Activated T-helper 2 cell treated with anti-CD3 and anti-CD28 coated beads, Interferon-gamma antibody, Interleukin-2, Interleukin-4, amounts not matched to agents 10 μg/mL and 5 μg/mL and 100 μg/mL, durations not matched to agents 14 hours and 24 hours and 36 hours (primary cell): Measurements from ENCODE around the gene TRPM2. TPM values are rescaled to one million over a fixed set of nuclear protein-coding genes. Genes with fewer than 3 reads are reported as not detected.
"Not testable (repeated sequence)": the region's sequence is repeated elsewhere in the genome, so short reads cannot be mapped to it uniquely, and the experiment has no call there.

Source experiments
- DNase-seq: peaks from one replicate; pipeline ENCODE4 v3.0.0; 2021; ENCODE audit warnings: low spot score
- H3K27ac Mint-ChIP-seq: one replicate; pipeline ENCODE4 v1.8.0; 2021; ENCODE audit warnings: mixed read lengths
- H3K27me3 Mint-ChIP-seq: one replicate; pipeline ENCODE4 v1.8.0; 2021; ENCODE audit warnings: low read depth, mixed read lengths
- H3K36me3 Mint-ChIP-seq: one replicate; pipeline ENCODE4 v1.8.0; 2021; ENCODE audit warnings: low read depth, mixed read lengths
- H3K4me1 Mint-ChIP-seq: one replicate; pipeline ENCODE4 v1.8.0; 2021; ENCODE audit warnings: low read depth, mixed read lengths
- H3K4me3 Mint-ChIP-seq: one replicate; pipeline ENCODE4 v1.8.0; 2021; ENCODE audit warnings: low read depth, mild to moderate bottlenecking, moderate library complexity, mixed read lengths
- H3K9me3 Mint-ChIP-seq: one replicate; pipeline ENCODE4 v1.8.0; 2021; ENCODE audit warnings: mixed read lengths
- intact Hi-C: fragments of 100-400 bp; cut with micrococcal nuclease; formaldehyde crosslinking; loops from one replicate; pipeline ENCODE4 v1.15.1; 2023
- total RNA-seq: library from RNA; stranded (reverse); gene quantifications from 2 replicates; pipeline ENCODE4 v1.2.3, GENCODE V29; 2022

The TRPM2 gene
- total RNA-seq, 1 donor from 2014 or later: 7.3 TPM

DNA sequence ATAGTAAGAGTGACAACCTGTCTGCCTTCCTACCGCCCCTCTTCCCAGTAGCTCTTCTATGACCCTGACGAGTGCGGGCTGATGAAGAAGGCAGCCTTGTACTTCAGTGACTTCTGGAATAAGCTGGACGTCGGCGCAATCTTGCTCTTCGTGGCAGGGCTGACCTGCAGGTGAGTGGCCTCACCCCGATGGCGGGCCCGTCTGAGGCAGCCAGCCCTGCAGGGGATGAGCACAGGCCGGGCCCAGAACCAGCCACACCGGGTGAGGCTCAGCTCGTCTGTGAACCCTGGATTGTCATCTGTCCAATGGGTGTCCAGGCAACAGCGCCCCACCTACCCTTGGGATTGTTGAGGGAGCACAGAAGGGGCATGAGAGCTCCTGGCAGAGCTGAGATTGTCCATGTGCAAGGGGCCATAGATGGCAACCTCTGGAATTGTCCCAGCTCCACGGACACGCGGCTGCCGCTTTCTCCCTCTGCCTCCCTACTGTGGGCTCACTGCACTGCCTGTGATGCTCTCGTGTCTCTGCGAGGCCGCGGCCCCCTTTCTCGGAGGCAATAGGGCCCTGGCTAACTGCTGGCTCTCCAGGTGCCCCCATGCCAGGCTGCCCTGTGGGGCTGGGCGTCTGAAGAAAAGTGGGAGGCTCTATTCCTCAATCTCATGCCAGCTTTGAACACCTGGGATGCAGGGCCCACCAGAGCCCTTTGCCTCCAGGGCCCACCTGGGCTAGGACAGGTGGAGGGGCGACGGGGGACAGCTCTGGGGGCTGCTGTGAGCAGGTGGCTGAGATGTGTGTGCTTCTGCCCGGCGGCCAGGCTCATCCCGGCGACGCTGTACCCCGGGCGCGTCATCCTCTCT is 51.9 kb downstream of the TRPM2 start:
- Mint-ChIP-seq H3K27ac (no peak overlapping the region), H3K4me3 (no peak overlapping the region), H3K36me3 (peaks cover 32% of the 10 kb centered on the region), H3K9me3 (peaks cover 21% of the 10 kb centered on the region), H3K4me1 (no peaks in the 10 kb centered on the region), H3K27me3 (no peaks in the 10 kb centered on the region)
- intact Hi-C loops: no loop called here
- DNase-seq: no peak

DNA sequence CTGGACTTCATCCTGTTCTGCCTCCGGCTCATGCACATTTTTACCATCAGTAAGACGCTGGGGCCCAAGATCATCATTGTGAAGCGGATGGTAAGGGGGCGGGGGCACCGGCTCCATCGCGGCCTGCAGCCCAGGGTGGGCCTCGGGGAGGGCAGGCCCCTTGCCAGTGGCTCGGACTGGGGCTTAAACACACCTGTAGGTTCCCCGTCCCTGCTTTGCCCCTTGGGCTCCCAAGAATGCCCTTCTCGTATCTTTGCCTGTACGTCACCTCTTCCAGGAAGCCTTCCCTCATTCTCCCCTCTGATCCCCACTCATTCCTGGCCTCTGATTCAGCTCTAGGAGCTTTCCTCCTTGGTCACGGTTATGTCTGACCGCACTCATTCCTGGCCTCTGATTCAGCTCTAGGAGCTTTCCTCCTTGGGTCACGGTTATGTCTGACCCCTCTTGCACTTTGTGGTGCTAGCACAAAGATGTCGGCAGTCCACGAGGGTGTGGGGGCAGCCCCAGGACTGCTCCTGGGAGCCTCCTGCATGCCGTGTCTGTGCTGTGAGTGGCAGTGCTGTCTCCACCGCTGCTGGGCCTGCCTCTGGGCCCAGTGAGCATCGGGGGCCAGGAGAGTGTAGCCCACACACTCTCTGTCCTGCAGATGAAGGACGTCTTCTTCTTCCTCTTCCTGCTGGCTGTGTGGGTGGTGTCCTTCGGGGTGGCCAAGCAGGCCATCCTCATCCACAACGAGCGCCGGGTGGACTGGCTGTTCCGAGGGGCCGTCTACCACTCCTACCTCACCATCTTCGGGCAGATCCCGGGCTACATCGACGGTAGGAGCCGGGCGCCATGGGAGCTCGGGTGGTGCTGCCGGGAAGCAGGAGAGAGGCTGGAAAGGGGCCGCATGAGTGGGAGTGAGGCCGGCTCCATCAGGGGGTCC is 52.8 kb downstream of the TRPM2 start:
- Mint-ChIP-seq H3K9me3 (peaks cover 21% of the 10 kb centered on the region), H3K27me3 (no peaks in the 10 kb centered on the region), H3K36me3 (peaks cover 32% of the 10 kb centered on the region), H3K4me3 (no peak overlapping the region), H3K27ac (no peak overlapping the region), H3K4me1 (no peaks in the 10 kb centered on the region)
- no peak for DNase-seq
- intact Hi-C loops: no loop called here

DNA sequence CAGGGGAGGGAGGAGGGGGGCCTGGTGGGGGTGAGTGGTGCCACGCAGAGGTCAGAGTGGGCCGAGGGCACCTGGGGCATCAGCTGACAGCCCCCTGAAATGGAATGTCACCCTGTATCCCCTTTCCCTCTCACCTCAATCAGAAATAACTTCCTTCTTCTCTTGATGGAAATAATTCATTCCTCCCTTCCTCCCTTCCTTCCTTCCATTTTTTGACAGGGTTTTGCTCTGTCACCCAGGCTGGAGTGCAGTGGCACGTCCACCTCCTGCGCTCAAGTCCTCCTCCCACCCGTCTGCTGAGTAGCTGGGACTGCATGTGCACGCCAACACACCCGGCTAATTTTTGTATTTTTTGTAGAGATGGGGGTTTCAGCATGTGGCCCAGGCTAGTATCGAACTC is 53.5 kb downstream of the TRPM2 start:
- intact Hi-C loops: no loop called here
- peak overlapping the region; percentile 63 for H3K27ac Mint-ChIP-seq
- peaks cover 21% of the 10 kb centered on the region for H3K9me3 Mint-ChIP-seq
- H3K4me1 Mint-ChIP-seq: no peaks in the 10 kb centered on the region
- H3K4me3 Mint-ChIP-seq: no peak overlapping the region
- DNase-seq: no peak
- H3K36me3 Mint-ChIP-seq: peaks cover 32% of the 10 kb centered on the region
- no peaks in the 10 kb centered on the region for H3K27me3 Mint-ChIP-seq

DNA sequence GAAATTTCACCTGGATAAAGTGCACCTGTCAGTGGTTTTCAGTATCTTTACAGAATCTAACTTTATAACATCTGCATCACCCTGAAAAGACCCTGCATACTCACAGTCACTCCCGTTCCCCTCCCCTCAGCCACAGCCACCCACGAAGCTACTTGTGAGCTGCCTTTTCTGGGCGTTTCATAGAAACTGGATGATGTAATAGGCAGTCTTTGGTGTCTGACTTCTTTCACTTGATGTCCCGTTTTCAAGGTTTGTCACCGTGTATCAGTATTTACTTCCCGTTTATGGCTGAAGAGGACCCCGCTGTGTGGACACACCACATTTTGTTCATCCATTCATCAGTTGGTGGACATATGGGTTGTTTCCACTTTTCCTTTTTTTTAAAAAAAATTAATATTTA is 54.1 kb downstream of the TRPM2 start:
- Mint-ChIP-seq H3K27me3 (no peaks in the 10 kb centered on the region), H3K27ac (no peak overlapping the region), H3K4me3 (no peak overlapping the region), H3K36me3 (peaks cover 32% of the 10 kb centered on the region), H3K4me1 (no peaks in the 10 kb centered on the region), H3K9me3 (peaks cover 21% of the 10 kb centered on the region)
- intact Hi-C loops: no loop called here
- no peak for DNase-seq

DNA sequence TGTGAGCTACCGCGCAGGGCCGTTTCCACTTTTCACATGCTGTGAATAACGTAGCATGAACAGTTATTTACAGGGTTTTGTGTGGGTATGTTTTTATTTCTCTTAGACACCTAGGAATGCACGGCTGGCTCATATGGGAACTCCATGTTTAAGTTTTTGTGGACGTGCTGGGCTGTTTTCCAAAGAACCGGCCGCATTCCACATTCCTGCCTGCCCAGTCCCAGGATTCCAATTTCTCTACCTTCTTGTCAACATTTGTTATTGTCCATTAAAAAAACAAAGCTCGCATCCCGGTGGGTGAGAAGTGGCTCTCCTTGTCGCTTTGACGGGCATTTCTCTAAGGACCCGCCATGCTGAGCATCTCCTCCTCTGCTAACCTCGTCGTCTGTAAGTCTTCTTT is 54.8 kb downstream of the TRPM2 start:
- no peaks in the 10 kb centered on the region for H3K4me1 Mint-ChIP-seq
- intact Hi-C loops: no loop called here
- peaks cover 32% of the 10 kb centered on the region for H3K36me3 Mint-ChIP-seq
- H3K9me3 Mint-ChIP-seq: peaks cover 21% of the 10 kb centered on the region
- no peak for DNase-seq
- H3K27ac Mint-ChIP-seq: no peak overlapping the region
- no peak overlapping the region for H3K4me3 Mint-ChIP-seq
- H3K27me3 Mint-ChIP-seq: no peaks in the 10 kb centered on the region

DNA sequence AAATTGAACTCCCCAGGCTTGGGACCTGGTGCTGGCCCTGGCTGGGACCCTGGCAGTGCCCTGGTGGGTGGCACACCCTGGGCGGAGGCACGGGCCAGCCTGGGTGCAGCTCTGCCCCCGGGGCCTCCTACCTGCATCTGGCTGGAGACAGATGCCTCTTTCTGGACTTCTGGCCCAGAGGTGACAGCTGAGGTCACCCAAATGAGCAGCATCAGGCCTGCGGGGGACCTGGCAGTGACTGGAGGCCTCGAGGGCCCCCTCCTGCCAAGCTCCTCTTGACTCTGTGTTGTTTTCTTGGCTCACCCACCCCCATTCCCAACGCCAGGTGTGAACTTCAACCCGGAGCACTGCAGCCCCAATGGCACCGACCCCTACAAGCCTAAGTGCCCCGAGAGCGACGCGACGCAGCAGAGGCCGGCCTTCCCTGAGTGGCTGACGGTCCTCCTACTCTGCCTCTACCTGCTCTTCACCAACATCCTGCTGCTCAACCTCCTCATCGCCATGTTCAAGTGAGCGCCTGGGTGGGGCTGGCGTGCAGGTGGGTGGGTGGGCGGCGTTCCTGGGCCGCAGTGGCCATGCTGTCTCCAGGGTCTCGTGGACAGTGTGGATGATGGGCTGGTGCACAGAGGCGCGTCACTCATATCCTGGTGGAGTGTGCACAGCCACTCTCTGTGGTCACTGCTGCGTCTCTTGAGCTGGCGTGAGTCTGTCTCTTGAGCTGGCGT is 60.3 kb downstream of the TRPM2 start:
- H3K4me1 Mint-ChIP-seq: no peaks in the 10 kb centered on the region
- intact Hi-C loops: no loop called here
- DNase-seq: no peak
- peaks cover 23% of the 10 kb centered on the region for H3K36me3 Mint-ChIP-seq
- no peak overlapping the region for H3K4me3 Mint-ChIP-seq
- no peaks in the 10 kb centered on the region for H3K27me3 Mint-ChIP-seq
- H3K9me3 Mint-ChIP-seq: peaks cover 7% of the 10 kb centered on the region
- H3K27ac Mint-ChIP-seq: no peak overlapping the region

DNA sequence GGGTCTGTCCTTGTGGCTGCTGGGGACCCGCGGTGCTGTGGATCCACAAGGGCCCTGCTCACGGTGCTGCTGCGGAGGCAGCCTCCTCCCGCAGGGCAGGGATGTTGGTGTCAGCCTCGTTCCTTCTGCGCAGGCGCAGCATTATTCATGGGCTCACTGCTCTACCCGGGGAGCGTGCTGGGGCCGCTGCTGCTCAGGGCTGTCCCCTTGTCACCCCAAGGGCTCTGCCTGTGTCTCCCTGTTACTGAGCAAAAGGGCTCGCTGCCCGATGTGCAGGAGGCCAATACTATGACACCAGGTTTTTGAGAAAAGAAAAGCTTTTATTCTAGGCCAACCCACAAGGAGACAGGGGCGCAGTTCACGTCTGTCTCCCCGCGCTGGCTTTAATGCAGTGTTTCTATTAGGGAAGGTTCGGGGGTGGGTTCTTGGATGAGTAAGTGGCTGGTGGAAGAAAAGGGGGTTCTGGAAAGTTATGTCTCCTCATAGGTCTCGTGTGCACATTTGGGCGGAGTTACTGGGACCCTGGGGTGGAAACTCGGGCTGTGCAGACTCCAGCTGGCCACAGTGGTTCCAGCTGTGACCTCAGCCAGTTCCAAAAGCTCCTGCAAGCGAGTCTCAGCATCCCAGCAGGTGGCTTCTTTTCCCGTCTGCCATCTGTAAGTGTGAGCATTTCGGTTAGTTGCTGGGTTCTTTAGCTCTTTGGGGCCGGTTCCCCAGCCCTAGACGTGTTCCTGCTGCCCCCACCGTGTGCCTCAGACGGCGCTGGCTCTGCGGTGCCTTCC is 61.1 kb downstream of the TRPM2 start:
- peaks cover 23% of the 10 kb centered on the region for H3K36me3 Mint-ChIP-seq
- DNase-seq: no peak
- no peak overlapping the region for H3K27ac Mint-ChIP-seq
- H3K4me3 Mint-ChIP-seq: no peak overlapping the region
- H3K27me3 Mint-ChIP-seq: no peaks in the 10 kb centered on the region
- no peaks in the 10 kb centered on the region for H3K4me1 Mint-ChIP-seq
- intact Hi-C loops: no loop called here
- peaks cover 5% of the 10 kb centered on the region for H3K9me3 Mint-ChIP-seq

DNA sequence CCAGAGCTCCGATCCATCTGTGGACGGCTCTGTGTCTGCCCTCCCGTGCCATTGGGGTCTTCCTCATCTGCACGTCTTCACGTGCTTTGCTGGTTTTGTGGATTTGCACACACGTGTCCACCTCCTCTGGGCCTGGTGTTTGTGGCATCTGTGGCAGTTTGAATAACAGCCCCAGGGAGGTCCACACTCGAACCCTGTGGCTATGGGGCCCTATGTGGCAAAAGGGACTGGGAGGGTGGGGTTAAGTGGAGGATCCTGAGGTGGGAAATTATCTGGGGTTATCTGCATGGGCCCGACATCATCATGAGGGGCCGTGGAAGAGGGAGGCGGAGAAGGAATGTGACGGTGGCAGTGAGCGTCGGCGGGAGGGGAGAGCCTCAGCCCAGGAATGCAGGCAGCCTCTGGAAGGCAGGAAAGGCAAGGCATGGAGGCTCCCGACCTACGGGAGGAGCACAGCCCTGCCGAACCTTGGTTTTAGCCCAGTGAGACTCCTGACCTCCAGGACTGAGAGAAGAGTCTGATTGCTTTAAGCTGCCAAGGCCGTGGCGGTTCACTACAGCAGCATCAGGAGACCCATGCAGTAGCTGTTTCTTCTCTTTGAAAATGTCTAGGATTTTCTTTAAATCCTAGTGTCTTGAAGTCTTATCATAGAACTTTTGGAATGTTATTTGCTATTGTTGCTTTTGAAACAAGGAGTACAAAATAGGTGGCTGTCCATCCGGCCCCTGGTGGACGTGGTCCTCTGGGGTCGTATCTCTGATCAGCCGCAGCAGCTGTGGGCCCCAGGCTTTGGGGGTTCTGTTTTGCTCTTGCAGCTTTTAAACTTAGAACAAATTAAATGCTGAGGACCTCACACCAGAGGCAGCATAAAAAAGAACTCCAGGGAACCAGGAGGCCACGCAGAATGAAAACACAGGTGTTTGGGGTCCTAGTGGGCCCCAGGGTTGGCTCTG is 61.9 kb downstream of the TRPM2 start:
- no peak for DNase-seq
- H3K4me1 Mint-ChIP-seq: no peaks in the 10 kb centered on the region
- peaks cover 20% of the 10 kb centered on the region for H3K36me3 Mint-ChIP-seq
- intact Hi-C loops: no loop called here
- no peaks in the 10 kb centered on the region for H3K27me3 Mint-ChIP-seq
- H3K9me3 Mint-ChIP-seq: peaks cover 10% of the 10 kb centered on the region
- no peak overlapping the region for H3K27ac Mint-ChIP-seq
- no peak overlapping the region for H3K4me3 Mint-ChIP-seq

DNA sequence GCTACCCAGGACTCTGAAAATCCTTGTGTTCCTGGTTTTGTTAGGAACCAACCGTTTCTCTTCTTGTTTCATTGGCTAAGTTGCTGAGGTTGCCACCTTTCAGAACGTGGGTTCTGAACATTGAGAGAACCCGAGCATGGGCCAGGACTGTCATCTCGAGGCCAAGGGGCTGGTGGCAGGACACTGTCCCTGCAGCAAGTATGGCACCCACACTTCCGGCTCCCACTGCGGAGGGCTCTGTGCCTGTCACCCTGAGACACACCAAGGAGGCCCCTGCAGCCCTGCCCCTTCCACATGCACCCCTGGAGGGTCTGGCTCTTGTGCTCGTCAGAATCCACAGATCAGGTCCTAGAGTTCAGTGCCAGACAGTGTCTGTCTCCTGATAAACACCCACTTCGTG is 62.8 kb downstream of the TRPM2 start:
- intact Hi-C loops: no loop called here
- DNase-seq: no peak
- Mint-ChIP-seq H3K36me3 (peaks cover 20% of the 10 kb centered on the region), H3K27ac (no peak overlapping the region), H3K4me3 (no peak overlapping the region), H3K9me3 (peaks cover 10% of the 10 kb centered on the region), H3K27me3 (no peaks in the 10 kb centered on the region), H3K4me1 (no peaks in the 10 kb centered on the region)

DNA sequence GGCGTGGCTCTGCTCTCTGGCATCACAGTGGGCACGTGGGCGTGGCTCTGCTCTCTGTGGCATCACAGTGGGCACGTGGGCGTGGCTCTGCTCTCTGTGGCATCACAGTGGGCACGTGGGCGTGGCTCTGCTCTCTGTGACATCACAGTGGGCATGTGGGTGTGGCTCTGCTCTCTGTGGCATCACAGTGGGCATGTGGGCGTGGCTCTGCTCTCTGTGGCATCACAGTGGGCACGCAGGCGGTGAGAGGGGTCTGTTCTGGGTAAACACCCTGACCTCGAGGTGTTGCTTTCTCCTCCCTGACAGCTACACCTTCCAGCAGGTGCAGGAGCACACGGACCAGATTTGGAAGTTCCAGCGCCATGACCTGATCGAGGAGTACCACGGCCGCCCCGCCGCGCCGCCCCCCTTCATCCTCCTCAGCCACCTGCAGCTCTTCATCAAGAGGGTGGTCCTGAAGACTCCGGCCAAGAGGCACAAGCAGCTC is 64.2 kb downstream of the TRPM2 start:
- H3K4me3 Mint-ChIP-seq, intact Hi-C loops, H3K4me1 Mint-ChIP-seq, H3K27me3 Mint-ChIP-seq, H3K27ac Mint-ChIP-seq, DNase-seq: not testable (repeated sequence)
- H3K36me3 Mint-ChIP-seq: peaks cover 20% of the 10 kb centered on the region
- peaks cover 10% of the 10 kb centered on the region for H3K9me3 Mint-ChIP-seq

DNA sequence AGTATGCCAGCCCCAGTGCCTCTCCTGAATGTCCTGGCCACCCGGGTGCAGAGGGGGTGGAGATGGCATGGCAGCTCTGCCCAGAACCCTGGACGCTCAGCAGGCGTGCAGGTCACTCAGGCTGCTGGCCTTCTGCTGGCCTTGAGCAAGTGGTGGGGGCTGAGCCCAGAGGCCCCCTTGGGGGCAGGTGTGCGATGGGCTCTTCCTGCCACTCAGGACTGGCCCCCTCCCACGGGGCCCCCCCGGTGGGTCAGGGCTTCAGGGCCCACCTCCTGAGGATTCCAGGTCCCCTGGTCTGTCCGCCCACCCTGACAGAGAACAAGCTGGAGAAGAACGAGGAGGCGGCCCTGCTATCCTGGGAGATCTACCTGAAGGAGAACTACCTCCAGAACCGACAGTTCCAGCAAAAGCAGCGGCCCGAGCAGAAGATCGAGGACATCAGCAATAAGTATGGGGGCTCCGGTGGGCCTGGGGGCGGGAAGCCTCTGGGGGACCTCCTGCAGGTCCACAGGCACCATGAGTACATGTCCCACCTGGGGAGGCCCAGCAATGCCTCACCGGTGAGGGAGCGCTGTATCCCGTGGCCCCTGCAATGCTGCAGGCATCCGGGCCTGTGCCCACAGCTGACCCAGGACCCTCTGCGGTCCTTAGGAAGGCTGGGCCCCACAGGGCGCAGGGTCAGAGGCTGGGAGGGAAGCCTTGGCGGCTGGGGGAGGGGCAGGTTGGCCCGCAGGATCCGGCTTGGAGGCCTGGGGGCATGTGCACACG is 64.9 kb downstream of the TRPM2 start:
- Mint-ChIP-seq H3K9me3 (peaks cover 10% of the 10 kb centered on the region), H3K4me3 (no peak overlapping the region), H3K36me3 (peaks cover 20% of the 10 kb centered on the region), H3K27me3 (no peaks in the 10 kb centered on the region), H3K4me1 (no peaks in the 10 kb centered on the region), H3K27ac (no peak overlapping the region)
- intact Hi-C loops: no loop called here
- DNase-seq: no peak
